GM18502 (cell line): ENCODE data around the gene ALDH1A3.
"Not testable (repeated sequence)": the region's sequence is repeated elsewhere in the genome, so short reads cannot be mapped to it uniquely, and the experiment has no call there.

Experiments used
- ATAC-seq: cut with Tn5 transposase; IDR thresholded peaks from one replicate; pipeline ENCODE4 v1.9.1; 2021; ENCODE audit warnings: mild to moderate bottlenecking; ENCODE audit not compliant: unreplicated experiment, poor library complexity

ALDH1A3 gene

DNA sequence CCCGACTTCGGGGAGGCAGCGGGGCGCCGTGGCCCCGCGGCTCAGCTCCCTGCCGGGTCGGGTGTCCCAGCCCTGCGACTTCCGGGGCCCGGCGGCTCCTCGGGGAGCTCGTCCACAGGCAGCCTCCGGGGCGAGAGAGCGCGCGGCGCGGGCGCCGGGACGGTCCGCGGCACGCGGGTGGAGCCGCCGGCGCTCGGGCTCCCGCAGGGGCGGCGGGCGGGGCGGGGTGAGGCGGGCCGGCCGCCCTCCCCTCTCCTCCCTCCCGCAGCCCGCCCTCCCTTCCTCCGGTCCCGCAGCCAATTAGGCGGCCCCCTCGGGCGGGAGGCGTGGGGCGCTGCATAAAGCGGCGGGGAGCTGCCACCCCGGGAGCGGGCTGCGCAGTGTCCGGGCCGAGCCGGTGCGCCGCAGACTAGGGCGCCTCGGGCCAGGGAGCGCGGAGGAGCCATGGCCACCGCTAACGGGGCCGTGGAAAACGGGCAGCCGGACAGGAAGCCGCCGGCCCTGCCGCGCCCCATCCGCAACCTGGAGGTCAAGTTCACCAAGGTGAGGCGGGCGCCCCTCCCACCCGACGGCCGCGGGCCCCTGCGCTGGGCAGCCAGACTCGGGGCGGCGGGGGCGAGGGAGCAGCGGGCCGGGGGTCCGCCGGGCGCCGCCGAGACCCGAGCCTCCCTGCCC is at the start of gene ALDH1A3:
ALDH1A3 (plus strand) TSS at position 368 of the 675 bp plus-strand sequence; CDS start at position 445, 77 bp downstream.
- ATAC-seq = peak; percentile 59

DNA sequence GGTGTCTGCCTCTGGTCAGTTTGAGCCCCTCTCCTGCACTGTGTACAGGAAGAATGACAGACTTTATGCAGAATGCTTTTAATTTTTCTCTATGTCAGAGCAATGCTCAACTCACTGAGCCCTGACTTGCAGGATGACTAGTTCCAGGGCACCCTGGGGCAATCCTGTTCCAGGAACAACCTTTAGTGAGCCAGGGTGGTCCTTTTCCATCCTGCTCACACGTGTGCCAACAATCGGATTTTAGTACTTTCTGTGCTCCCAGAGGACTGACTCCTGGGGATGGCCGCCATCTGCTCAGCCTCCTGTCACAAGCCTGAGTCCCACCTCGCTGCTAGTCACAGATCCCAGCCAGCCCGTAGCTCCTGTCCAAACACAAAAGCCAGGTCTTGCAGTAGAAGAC is 48.2 kb upstream of the ALDH1A3 start:
- ATAC-seq = no peak

DNA sequence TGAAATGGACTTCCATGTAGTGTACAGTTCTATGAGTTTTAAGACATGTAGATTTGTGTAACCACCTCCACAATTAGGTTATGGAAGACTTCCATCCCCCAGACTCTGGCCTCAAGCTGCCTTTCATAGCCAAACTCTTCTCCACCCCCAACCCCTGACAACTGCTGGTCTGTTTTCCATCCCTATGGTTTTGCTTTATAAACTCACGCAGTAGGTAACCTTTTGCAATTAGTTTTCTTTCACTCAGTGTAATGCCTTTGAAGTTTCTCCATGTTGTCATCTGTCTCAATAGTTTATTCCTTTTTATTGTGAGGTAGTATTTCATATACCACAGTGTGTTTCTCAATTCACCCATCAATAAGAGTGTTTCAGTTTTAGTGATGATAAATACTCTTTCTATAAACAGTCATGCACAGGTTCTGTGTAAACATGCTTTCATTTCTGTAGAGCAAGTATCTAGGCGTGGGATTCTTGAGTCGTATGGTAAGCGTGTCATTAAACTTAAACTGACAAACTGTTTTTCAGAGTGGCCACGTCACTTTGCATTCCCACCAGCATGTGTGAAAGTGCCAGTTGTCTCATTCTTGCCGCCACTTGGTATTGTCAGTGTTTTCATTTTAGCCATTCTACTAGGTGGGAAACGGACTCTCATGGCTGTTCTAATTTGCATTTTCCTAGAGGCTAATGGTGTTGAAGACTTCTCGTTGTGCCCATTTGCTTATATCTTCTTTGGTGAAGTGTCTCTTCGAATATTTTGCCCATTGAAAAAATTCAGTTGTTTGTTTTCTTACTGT is 47.3 kb upstream of the ALDH1A3 start:
- no peak for ATAC-seq

GRCh38 chr15:100833417-100834389 is 45.9 kb upstream of the ALDH1A3 start:
- ATAC-seq = no peak

- ATAC-seq = no peak
Observed at GRCh38 chr15:100834731-100835130, 44.9 kb upstream of the ALDH1A3 start.

GRCh38 chr15:100835636-100836035 is 44.0 kb upstream of the ALDH1A3 start:
- no peak for ATAC-seq

- ATAC-seq = no peak
Observed at GRCh38 chr15:100836501-100836900, 43.1 kb upstream of the ALDH1A3 start.

DNA sequence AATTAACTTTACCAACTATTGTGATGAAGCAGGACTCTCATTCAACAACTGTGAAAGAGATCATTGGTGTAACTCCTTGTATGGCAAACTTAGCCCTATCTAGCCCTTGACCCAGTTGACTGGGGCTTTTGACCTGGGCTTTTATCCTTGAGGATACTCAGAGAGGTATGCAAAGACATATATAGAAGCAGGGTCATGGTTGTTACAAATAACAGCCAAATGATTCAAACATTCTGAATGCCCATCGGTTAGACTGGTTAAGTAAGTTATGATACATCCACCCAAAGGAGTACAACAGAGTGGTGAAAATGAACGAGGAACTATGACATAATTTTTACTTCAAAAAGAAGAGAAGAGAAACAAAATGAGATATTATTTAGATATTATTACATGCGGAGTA is 38.2 kb upstream of the ALDH1A3 start:
- ATAC-seq = no peak

DNA sequence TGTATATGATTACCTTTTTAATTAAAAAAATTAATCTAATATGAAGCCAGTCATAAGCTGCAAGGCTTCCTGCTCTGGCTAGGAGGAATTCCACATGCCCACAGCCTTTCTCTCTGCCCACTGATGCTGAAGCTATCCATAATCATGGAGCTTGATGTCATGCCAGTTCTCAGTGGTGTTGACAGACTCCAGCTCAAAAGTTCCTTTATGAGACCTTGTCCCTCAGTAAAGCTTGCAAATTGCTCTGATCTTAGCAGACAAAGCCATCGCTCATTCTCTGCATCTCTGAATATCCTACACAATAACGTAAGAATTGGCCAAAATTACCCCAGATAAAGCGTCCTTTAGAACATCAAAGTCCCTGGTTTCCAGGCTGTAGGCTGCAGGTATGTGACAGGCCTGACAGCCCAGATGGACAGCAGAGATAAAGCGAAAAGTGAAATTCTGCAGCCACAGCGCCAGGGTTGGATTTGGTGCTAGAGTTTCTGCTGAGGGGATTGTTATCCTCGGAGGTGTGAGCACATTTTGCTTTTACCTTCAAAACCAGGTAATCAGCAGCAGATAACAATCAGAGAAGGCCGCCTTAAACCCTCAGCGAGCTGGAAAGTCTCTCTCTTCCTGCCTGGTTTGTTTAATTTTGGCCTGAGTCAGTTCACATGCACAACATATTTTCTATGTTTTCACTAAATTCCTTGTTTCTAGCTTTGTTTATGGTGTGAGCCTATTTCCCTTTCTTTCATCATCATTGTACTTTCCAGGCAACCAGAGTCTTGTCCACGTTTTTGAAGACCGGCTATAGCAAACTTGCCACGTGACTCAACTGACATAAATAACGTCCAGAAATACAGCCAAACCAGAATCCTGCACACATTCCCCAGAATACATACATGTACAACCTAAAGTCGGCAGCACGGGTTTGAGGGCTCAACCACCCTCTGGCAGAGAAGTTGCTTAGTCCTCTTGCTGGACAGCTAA is 36.6 kb upstream of the ALDH1A3 start:
- ATAC-seq = no peak

DNA sequence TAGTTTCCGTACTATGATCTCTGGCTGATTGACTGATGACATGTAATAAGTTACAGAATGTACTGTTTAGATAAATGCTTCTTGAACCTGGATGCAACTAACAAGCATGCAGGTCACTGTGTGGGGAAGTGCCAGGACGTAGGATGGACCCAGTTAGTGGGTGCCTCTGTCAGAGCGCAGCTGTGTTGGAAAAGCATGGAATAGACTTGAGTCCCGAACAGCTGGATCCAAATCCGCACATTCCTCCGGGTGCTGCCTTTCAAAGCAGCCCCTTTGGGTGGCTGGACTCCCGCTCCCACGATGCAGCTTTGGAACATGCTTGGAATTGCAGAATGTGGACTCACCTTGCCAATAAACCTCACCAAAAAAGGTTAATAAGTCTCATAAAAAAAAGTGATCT is 35.5 kb upstream of the ALDH1A3 start:
- ATAC-seq = no peak

- ATAC-seq = no peak
Observed at GRCh38 chr15:100844778-100845177, 34.9 kb upstream of the ALDH1A3 start.

- no peak for ATAC-seq
Observed at GRCh38 chr15:100847194-100847593, 32.4 kb upstream of the ALDH1A3 start.

- peak; percentile 64 for ATAC-seq
Observed at GRCh38 chr15:100849021-100849854, 30.4 kb upstream of the ALDH1A3 start.

DNA sequence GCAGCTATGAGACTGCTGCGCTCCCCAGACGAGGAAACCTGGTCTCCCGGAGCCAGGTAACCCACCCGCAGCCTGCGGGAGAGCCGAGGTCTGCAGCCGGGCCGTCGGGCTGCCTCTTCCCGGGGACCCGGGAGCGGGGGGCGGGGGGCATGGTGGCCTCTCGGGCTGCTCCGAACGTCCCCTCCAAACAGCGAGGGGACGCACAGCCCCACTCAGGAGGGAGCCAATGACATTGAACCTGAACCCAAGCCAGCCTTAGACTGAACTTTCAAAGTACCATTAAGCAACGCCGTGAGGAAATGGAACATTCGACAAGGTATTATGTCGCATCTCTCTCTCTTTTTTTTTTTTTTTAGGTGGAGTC is 29.8 kb upstream of the ALDH1A3 start:
- no peak for ATAC-seq

GRCh38 chr15:100851428-100852015 is 28.1 kb upstream of the ALDH1A3 start:
- not testable (repeated sequence) for ATAC-seq

DNA sequence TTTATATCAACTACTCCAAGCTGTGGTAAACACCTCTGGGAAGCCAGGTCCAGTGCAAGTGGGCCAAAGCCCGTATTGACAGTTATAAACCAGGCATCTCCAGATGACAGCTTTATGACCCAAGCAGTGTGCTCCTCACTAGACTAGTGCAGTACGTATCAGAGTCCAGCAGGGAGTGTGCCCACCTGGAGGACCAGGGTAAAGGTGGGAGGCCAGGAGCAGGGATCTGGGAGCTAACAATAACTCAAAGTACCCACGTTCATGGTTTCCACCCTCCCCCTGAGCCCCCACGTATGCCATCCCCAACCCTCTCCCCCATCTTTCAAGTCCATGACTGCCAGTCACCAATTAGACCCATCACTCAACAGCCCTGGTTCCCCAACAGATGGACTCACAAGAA is 27.0 kb upstream of the ALDH1A3 start:
- ATAC-seq = no peak

GRCh38 chr15:100853676-100854440 is 25.8 kb upstream of the ALDH1A3 start:
- no peak for ATAC-seq

GRCh38 chr15:100856867-100857266 is 22.8 kb upstream of the ALDH1A3 start:
- ATAC-seq = no peak
